ENCODE data around the gene TMEM247. TPM values are rescaled to one million over a fixed set of nuclear protein-coding genes. Genes with fewer than 3 reads are reported as not detected.

The TMEM247 gene
- total and polyA plus RNA-seq, 2 donors (not counting 3 experiments of a cell fraction or from before 2014, with no cell fraction given), result not detected

GRCh38 chr2:46438794-46439193 lies 40.6 kb upstream of the TMEM247 start:
- CTCF ChIA-PET, result no interaction called here
- DNase-seq (ENCODE audit: low read depth, low spot score) (no peak), FAIRE-seq (no peak)
- H4K20me1 ChIP-seq (replicated peaks; ENCODE audit: control insufficient read depth, extremely low read depth, insufficient read depth, low read length), result no peaks in the 10 kb centered on the region
- H3K4me3 ChIP-seq (replicated peaks in 1 of 3; ENCODE audit: insufficient read depth in 1 of 3, low read depth in 1 of 3, low read length in 3 of 3), result no peak overlapping the region
- H3K36me3 ChIP-seq (ENCODE audit: control insufficient read depth in 2 of 2, extremely low read depth in 1 of 2, insufficient read depth in 2 of 2, low read length in 2 of 2), result no peaks in the 10 kb centered on the region
- dilution Hi-C loops (cut with MboI; ENCODE audit: extremely low pct_ligation_motif_present, low sequenced_read_pairs), result no loop called here
- no peaks in the 10 kb centered on the region for H3K79me2 ChIP-seq (ENCODE audit: control insufficient read depth, insufficient read depth, low read length)
- POLR2A ChIA-PET, result no interaction called here
- no TSS peak for BruUV-seq (replicated peaks)
- intact Hi-C loops (cut with micrococcal nuclease), result no loop called here
- H3K9ac ChIP-seq (replicated peaks; ENCODE audit: extremely low read depth, insufficient read depth, low read length), result no peak overlapping the region
- TF ChIP-seq FOS (IDR thresholded peaks at IDR 0.05; ENCODE audit: borderline replicate concordance, insufficient read depth, low read length) (no peak), GATA2 (IDR thresholded peaks at IDR 0.05; ENCODE audit: insufficient read depth, insufficient read length, low read depth, low read length) (no peak), POLR2A (IDR thresholded peaks at IDR 0.05; ENCODE audit: low read depth, low read length) (no peak), POLR2AphosphoS5 (IDR thresholded peaks at IDR 0.05; ENCODE audit: insufficient read depth, low read depth, low read length) (no peak), JUN (IDR thresholded peaks at IDR 0.05; ENCODE audit: borderline replicate concordance, insufficient read depth, insufficient read length, low read depth) (no peak), MYC (IDR thresholded peaks at IDR 0.05; ENCODE audit: low read depth, low read length) (no peak), CTCF (IDR thresholded peaks at IDR 0.05; ENCODE audit: extremely low read depth in 1 of 2, insufficient read depth in 1 of 2, low read depth in 1 of 2, low read length in 2 of 2) (no peak), MAX (IDR thresholded peaks at IDR 0.05; ENCODE audit: insufficient read depth, insufficient read length) (no peak), EZH2 (IDR thresholded peaks at IDR 0.05; ENCODE audit: borderline replicate concordance, low read depth, low read length, severe bottlenecking) (no peak)
- H3K4me2 ChIP-seq (ENCODE audit: insufficient read depth, low read length), result no peak overlapping the region
- peaks cover 33 to 44% of the 10 kb centered on the region in 2 experiments for H3K27me3 ChIP-seq (ENCODE audit: control insufficient read depth in 2 of 2, insufficient read depth in 2 of 2, low read length in 2 of 2)
- no peaks in the 10 kb centered on the region for H3K9me3 ChIP-seq (replicated peaks; ENCODE audit: control insufficient read depth, insufficient read depth, low read length)
- H3K4me1 ChIP-seq (ENCODE audit: control insufficient read depth, extremely low read depth, insufficient read depth, low read length), result no peaks in the 10 kb centered on the region
- H2AFZ ChIP-seq (ENCODE audit: low read depth, low read length), result no peak overlapping the region
- no peaks in the 10 kb centered on the region for H3K9me1 ChIP-seq (replicated peaks; ENCODE audit: control insufficient read depth, extremely low read depth, insufficient read depth, low read length)
- H3K27ac ChIP-seq (ENCODE audit: insufficient read depth, low read depth, low read length), result no peak overlapping the region
